Hepatocyte (in vitro differentiated cells): Measurements from ENCODE around the gene FUBP3.

Experiments
- EZH2 ChIP-seq: fragments of 200-600 bp; sonication (generic); IDR thresholded peaks from 2 replicates; pipeline ENCODE4 v1.6.1; 2016; ENCODE audit warnings: antibody characterized with exemption, mild to moderate bottlenecking, borderline replicate concordance
- EZH2phosphoT487 ChIP-seq: fragments of 200-600 bp; sonication (generic); IDR thresholded peaks from one replicate; pipeline ENCODE4 v1.6.1; 2018; ENCODE audit warnings: antibody characterized with exemption, mild to moderate bottlenecking, low read depth, moderate library complexity; ENCODE audit not compliant: unreplicated experiment, severe bottlenecking
- TF ChIP-seq, protein P1 (sequence below): fragments of 200-600 bp; sonication (generic); IDR thresholded peaks from 2 replicates; pipeline ENCODE4 v1.5.1; 2016; ENCODE audit warnings: antibody characterized with exemption, mild to moderate bottlenecking; ENCODE audit not compliant: poor library complexity

DNA sequence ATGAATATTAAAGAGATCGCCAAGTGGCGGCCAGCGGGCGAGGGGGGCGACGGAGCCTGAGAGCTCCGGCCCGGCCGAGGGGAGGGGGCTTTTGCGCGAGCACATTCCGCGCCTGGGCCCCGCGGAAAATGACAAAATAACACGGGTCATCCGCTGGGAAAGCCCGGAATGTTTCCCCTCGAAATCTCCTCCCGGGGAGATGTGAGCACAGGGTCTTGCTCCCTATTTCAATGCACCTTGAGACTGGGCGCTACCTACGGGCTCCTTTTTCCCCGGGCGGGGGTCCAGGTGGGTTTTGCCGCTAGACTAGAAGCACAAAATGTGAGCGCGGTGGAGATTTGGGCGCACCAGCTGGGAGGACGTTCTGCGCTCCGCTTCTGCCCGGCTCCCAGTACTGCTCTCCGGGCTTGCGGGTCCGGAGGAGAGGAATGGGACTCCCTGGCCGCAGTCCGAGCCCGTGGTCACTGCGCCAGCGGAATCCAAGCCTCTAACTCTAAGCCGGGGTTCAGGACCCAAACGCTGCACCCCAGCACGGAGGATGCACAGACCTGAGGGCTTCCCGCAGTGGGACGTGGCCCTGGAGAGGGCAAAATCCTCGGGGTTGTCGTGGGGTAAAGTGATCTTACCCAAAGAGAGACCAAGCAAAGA is 82.2 kb downstream of the FUBP3 start:
- TF ChIP-seq, protein P1, sequence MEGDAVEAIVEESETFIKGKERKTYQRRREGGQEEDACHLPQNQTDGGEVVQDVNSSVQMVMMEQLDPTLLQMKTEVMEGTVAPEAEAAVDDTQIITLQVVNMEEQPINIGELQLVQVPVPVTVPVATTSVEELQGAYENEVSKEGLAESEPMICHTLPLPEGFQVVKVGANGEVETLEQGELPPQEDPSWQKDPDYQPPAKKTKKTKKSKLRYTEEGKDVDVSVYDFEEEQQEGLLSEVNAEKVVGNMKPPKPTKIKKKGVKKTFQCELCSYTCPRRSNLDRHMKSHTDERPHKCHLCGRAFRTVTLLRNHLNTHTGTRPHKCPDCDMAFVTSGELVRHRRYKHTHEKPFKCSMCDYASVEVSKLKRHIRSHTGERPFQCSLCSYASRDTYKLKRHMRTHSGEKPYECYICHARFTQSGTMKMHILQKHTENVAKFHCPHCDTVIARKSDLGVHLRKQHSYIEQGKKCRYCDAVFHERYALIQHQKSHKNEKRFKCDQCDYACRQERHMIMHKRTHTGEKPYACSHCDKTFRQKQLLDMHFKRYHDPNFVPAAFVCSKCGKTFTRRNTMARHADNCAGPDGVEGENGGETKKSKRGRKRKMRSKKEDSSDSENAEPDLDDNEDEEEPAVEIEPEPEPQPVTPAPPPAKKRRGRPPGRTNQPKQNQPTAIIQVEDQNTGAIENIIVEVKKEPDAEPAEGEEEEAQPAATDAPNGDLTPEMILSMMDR, result no peak
- TF ChIP-seq EZH2 (peak; percentile 35), EZH2phosphoT487 (peak; percentile 78)
